ENCODE measurements around the gene CNTN1.

- TF ChIP-seq TAF1 (IDR thresholded peaks at IDR 0.05; ENCODE audit: borderline replicate concordance, low read depth, low read length) (no peak), POLR2A (IDR thresholded peaks at IDR 0.05; ENCODE audit: low read depth, low read length) (no peak)
These were observed 254.5 kb downstream of the CNTN1 start for GRCh38 chr12:40946612-40947194.
